HPDE6-E6E7 (cell line): ENCODE data around the gene CAPN9.
A peak's percentile ranks its signal among the peaks of the same experiment; 100 is the strongest.
"Not testable (repeated sequence)": the region's sequence is repeated elsewhere in the genome, so short reads cannot be mapped to it uniquely, and the experiment has no call there.

Experiments
- DNase-seq: peaks from one replicate; pipeline ENCODE4 v3.0.0; 2011; ENCODE audit warnings: missing footprints; ENCODE audit errors: extremely low spot score

Gene CAPN9, protein sequence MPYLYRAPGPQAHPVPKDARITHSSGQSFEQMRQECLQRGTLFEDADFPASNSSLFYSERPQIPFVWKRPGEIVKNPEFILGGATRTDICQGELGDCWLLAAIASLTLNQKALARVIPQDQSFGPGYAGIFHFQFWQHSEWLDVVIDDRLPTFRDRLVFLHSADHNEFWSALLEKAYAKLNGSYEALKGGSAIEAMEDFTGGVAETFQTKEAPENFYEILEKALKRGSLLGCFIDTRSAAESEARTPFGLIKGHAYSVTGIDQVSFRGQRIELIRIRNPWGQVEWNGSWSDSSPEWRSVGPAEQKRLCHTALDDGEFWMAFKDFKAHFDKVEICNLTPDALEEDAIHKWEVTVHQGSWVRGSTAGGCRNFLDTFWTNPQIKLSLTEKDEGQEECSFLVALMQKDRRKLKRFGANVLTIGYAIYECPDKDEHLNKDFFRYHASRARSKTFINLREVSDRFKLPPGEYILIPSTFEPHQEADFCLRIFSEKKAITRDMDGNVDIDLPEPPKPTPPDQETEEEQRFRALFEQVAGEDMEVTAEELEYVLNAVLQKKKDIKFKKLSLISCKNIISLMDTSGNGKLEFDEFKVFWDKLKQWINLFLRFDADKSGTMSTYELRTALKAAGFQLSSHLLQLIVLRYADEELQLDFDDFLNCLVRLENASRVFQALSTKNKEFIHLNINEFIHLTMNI

DNA sequence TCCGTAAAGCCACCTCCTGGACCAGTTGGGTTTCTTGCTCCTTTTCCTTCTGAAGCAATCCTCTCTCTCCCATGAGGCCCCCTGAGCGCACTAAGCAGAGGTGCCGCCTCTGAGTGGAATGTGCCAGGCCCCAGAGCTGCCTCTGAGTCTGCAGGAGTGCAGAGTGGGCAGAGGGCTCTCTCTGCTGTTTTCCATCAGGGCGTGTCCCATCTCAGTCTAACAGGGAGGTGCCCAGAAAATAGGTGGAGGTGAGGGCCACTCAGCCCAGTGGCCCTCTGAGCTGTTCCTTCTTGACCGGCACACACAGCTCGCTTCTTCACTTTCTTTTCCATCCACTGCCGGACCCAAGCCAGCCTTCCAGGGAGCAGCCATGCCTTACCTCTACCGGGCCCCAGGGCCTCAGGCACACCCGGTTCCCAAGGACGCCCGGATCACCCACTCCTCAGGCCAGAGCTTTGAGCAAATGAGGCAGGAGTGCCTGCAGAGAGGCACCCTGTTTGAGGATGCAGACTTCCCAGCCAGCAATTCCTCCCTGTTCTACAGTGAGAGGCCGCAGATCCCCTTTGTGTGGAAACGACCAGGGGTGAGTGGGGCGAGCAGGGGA, at the start of gene CAPN9:
Gene CAPN9, plus strand, starts transcription at position 262 of the 604 bp plus-strand sequence. Its CDS starts 109 bp downstream, at position 371.
- no peak for DNase-seq

DNA sequence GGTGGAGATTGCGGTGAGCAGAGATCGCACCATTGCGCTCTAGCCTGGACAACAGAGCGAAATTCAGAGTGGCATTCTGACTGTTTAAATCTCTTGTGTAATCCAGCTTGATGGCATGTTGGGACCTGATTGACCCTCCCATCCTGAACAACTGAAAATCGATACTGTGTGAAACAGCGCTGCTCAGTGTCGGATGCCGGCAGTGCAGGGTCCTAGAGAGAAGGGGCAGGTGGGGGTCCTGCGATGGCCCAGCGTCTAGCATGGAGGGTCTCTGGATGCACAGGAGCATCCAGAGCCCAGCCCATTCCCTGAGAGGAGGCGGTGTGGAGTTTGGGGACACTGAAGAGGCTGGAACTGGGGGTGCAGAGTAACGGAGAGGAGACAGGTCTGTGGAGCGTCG, 49.1 kb upstream of the CAPN9 start:
- DNase-seq = no peak

DNA sequence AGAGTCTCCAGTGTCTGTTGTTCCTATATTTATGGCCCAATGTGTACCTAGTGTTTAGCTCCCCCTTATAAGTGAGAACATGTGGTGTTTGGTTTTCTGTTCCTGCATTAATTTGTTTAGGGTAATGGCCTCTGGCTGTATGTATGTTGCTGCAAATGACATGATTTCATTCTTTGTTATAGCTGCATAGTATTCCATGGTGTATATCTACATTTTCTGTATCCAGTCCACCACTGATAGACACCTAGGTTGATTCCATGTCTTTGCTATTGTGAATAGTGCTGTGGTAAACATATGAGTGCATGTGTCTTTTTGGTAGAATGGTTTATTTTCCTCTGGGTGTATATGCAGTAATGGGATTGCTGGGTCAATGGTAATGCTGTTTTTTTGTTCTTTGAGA, 48.2 kb upstream of the CAPN9 start:
- not testable (repeated sequence) for DNase-seq

DNA sequence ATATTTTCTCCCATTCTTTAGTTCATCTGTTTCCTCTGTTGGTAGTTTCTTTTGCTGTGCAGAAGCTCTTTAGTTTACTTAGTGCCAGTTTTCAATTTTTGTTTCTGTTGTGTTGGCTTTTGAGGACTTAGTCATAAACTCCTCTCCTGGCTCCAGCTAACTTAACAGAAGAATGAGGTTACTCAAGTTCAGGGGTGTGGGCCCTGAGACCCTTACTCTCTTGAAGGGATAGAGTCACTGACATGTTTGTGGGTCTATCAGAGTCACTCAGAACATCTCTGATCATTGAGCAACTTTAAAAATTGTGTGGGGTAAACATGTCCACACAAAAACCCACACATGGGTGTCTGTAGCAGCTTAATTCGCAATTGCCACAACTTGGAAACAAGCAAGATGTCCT, 47.5 kb upstream of the CAPN9 start:
- DNase-seq = no peak

DNA sequence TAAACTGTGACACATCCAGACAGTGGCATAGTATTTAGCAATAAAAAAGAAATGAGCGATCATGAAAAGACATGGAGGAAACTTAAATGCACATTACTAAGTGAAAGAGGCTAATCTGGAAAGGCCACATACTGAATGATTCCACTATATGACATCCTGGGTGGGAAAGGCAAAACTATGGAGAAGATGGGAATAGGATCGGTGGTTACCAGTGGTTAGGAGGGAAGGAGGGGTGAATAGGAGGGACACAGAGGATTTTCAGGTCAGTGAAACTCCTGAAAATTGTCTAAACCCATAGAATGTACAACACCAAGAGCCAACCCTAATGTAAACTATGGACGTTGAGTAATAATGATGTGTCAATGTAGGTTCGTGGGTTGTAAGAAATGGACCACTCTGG, 47.1 kb upstream of the CAPN9 start:
- DNase-seq = no peak

DNA sequence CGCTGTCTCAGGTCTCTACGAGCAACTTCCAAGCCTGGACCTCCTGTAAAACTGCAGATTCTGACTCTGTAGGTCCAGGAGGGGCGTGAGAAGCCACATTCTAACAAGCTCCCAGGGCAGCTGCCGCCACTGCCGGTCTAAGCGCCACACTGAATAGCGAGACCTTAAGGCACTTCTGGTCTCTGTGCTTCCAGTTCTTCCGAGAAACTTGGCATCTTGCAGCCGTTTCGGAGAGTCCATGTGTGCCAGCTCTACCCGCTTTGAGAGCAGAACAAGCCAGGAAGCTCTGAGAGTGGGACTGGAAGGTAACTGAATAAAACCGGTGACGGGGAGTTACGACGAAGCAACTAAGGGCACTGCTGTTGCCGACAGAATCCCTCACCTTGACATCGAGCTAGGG, 45.8 kb upstream of the CAPN9 start:
- no peak for DNase-seq

DNA sequence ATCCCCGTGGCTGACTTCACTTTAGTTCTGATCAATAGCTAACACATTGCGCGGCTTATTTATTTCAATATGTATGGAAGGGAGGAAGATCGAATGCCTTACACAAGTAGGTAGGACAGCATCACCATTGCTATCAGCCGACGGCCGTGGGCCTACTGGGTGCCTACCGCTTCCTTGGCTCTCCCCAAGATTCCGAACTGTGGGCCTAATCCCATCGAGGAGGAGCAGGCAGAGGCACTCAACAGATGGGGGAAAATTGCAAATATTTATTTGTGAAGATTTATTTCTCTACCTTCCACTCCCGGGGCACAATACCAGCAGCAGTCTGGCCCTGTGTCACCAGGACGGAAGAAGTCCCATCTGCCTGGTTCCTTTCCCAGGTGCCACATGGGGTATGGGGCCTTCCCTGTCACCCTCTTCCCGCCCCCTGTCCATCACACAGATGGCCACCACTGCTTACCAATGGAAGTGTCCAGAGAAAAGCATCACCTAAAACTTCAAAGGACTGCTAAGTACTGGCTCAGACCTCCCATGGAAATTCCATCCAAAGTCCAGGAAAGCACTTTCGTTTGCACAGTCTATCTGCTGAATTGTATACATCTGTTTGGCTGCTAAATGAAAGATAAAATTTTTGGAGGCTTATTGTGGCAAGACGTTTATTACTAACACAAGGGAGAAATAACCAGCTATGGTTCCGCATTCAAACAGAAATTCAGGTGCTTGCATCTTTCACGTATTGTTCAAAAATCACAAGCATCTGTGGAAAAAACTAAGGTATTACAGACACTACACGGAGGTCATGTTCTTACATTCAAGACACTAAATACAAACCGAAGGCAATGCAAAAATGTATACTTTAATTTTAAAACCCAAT, 45.1 kb upstream of the CAPN9 start:
- no peak for DNase-seq

DNA sequence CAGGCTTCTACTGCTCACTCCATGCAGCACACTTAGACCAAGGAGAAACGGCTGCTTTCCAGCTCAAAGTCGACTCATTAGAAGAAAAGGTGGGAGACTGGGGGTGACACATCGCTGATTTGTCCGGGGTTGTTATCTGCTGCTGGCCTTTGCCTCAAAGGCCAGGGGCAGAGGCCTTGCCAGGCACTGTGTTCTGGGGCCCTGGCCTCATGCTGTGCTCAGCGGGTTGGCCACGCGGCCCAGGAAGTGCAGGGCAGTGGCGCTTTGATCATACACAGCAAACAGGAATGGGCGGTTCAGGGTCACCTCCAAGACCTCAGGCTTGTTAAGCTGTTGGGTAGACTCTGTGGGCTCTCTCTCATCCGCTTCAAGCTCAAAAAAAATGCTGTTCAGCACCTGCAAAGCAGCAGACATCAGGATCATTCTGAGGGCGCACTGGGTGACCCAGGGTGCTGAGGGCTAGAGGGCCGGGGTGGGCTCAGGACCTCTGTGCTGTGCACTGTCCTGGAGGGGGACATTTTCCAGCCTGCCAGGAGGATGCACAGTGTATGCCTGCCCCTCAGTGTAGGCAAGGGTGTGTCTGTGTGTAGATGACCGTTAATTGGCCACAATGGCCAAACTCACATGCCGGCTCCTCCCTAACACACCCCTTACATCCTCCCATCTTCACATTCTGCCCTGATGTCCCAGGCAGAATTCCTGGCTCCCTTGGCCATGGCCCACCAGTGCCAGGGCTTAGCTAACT, 44.1 kb upstream of the CAPN9 start:
- DNase-seq = no peak

DNA sequence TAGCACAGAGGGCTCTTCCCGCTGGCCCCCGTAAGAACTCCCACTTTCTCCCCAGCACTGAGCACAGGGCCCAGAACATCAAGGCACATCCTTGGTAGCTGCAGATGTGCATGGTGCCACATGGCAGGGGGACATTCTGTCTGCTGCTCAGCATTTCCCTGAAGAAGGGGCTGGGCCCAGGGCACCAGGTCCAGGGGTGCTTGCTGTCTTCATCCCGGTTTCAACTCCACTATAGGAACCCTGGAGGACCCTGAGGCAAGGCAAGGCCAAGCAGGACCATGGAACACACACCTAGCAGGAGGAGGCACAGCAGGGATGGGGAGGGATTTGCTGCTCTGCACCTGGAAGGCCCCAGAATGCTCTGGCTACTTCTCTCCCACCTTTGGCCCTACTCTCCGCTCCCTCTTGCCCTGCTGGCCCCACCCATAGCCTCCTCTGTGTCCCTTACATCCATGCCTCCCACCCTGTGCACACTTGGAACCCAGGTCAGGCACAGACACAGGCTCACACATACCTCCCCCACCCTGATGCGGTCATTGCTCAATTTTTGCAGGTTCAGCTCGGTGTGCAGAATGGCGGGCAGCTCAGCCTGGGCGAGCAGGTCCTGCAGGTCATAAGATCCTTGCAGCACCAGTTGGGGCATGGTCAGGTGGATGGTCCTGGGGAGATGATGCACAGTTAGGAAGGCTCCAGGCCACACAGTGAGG, 43.4 kb upstream of the CAPN9 start:
- no peak for DNase-seq

DNA sequence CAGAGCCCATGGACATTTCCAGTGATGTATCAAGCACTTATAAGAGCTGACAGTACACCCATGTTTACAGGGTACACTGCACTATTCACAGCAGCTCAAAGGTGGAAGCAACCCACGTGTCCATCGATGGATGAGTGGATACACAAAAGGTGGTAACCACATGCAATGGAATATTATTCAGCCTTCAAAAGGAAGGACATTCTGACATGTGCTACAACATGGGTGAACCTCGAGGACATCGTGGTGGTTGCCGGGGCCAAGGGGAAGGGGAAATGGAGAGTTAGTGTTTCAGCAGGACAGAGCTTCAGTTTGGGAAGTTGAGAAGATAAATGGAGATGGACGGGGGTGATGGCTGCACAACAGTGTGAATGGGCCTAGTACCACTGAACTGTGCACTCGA, 42.4 kb upstream of the CAPN9 start:
- no peak for DNase-seq

DNA sequence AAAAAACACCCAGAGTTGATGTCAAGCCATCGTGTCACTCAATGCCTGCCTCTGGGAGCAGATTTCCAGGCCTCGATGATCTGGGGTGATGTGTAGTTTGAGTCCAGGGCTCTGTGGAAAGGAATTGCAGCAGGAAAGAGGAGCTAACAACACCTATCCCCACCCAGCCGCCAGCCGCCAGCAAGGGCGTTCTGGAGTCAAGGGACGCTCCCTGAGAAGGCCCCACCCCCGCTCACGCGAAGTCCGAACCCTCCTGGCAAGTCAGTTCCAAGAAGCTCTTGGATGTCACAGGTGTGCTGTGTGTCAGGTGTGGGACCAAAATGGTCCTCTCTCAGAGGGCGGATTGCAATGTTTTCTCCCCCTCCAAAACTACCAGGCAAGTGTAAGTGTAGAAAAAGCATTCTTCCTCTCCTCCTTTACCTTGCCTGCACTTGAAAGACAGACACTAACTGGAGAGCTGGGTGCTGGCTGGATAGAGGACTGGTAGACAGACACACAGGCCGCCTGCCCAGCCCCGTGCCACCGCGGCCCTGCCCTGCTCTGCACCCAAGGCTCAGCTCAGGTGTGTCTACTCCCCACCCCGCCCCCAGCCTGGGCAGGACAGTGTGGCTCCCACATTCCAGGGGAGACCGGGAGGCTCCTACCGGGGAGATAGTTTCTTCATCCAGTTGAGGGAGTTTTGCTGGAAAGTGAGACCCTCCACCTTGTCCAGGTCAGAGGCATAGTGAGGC, 41.7 kb upstream of the CAPN9 start:
- no peak for DNase-seq

DNA sequence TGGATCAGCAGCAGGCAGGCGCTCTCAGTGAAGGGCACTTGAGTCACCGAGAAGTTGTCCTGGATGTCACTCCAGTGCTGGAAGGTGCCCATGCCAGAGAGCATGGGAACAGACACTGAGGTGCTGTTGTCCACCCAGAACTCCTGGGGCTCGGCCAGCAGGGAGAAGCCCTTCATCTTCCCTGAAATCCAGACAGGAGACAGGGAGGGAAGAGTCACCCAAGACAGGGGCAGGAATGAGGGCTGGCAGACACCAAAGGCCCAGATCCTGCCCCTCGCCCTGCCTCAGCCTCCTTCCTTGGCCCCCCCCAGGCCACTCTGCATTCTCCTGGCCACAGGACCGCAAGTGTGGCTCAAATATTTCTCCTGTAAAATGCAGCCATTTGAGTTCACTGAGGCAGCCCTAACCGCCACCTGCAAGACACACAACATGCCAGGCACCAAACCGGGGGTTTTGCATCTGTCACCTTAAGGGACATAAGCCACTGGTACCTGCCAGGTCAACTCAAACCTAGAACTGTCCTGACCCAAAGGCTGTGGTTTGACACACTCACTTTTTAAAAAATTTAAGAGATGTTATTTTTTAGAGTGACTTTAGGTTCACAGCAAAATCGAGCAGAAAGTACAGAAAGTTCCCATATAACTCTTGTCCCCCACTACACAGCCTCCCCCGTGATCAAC, 41.0 kb upstream of the CAPN9 start:
- no peak for DNase-seq

DNA sequence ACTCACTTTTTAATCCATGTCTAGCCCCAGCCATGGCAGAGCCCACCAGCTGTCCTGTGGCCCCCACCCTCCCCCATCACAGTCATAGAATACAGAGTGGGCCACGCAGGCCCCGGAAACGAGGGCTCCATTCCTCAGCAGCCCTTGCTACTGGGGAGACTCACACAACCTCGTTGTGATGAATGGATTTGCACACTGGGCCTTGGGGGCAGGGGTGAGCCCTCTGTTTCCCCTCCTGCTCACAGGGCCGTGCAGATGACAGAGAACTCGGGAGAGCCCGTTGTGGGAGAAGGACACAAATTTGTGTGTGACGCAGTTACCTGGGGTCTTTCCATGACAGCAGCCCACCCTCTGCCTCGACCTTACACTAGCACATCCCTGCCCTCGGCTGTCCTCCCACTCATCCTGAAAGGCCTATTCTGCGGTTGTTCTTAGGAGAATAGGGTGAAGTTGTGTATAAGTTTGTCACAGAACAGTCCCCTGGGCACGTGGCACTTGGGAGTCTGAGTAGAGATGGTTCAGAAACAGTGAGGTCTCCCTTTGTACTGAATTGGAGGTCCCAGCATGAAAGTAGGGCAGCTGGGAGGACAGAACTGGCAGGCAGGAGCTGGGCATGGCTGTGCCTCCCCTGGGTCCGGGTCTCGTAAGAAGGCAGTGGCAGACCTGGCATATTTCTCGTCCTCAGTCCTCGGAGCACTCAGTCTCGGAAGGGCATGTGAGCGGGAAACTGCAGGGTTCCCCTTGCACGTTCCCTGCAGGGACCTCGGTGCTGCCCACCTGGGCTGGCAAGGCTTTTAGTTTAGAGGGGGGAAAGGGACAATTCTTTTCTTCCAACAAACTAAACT, 40.1 kb upstream of the CAPN9 start:
- no peak for DNase-seq

DNA sequence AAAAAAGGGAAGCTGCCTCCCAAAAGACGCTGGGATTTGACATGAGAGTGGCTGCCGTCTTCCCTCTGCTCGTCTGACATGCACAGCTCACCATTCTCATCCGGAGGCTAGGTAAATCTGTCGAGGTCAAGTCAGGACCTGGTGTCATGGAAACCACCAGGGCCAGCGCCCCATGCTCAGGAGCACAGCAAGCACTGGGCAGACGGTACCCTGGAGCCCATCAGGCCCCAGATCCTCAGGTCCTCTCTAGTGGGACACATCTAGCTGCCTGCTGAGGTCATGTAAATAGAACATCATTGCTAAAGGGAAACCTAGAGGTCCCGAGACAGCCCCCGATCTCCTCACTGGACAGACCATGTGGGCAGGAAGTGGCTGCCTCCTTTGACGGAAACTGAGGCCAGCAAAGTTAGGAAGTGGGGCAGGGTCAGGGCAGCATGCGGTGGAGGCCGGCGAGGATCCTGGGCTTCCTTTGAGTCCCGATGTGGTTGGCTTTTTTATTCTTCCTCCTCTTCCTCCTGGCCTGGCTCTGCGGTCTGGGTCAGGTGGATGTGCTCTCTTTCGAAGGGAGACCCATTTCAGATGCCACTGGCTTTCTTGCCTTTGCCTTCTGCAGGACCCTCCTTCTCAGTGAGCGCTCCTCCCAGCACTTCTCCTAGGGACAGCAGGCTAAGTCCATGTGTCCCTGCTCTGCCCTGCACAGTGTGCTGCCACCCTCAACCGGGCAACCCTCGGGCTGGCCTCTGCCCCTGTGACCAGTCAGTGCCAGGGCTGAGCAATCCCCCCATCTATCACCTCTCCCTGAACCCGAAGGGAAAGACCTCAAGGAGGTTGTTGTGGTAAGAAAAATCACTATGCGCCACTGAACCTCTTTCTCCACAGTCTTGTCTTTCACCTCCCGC, 39.2 kb upstream of the CAPN9 start:
- no peak for DNase-seq

DNA sequence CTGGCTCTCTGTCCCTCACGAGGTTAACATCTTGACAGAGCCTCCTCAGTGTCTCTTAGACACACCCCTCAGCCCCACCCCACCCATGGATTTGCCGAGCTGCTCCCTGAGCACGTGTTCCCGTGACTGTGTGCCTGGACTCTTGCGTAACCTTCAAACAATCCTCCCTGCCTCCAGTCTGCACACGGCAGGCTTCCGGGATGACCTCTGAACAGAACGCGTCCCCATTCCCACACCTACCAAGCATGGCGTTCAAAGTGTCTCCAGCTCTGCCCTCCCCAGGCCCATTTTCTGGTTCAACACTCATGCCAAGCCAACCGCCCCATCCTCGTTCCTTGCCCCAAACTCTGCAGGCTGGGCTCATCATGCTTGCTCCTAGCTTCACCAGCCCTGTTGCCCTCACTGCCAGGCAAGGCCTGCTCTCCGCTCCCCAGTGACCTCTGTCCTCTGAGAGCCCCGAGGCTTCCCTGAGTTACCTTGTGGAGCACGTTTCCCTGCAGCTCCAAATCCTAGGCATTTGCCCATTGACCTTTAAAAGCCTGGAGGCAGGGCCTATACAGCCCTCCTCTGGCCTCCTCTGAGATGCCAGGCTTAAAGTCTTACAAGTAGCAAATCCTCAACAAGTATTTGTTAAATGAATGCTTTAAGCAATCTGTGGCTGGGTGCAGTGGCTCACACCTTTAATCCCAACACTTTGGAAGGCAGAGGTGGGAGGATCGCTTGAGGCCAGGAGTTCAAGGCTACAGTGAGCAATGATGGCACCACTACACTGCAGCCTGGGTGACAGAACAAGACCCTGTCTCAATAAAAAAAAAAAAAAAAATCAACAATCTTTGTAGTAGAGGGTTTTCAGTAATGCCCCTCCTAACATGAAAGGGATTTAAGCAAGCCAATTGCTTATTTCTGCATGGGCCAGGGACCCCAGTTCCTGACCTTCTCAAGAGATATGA, 38.3 kb upstream of the CAPN9 start:
- peak; percentile 27 for DNase-seq
